ENCODE data around the gene KRT222.

- no peak for TF ChIP-seq EZH2 (IDR thresholded peaks at IDR 0.05; ENCODE audit: borderline replicate concordance, low read depth, low read length, severe bottlenecking)
- no peak for TF ChIP-seq CTCF (IDR thresholded peaks at IDR 0.05; ENCODE audit: borderline replicate concordance, extremely low read depth, low read length, poor library complexity, severe bottlenecking)
These were observed 58.2 kb downstream of the KRT222 start for GRCh38 chr17:40606548-40607353.

All from DND-41 (cell line).